SU-DHL-6 (cell line): ENCODE results near the gene AHRR.
"Not testable (repeated sequence)": the region's sequence is repeated elsewhere in the genome, so short reads cannot be mapped to it uniquely, and the experiment has no call there.

Experiments
- CTCF ChIP-seq: fragments of 200-600 bp; sonication (generic); IDR thresholded peaks from one replicate; pipeline ENCODE4 v1.5.1; 2017; ENCODE audit warnings: antibody characterized with exemption, mild to moderate bottlenecking, low read length, moderate library complexity; ENCODE audit not compliant: insufficient read depth, poor library complexity, severe bottlenecking
- EZH2phosphoT487 ChIP-seq: fragments of 200-600 bp; sonication (generic), shearing (Covaris generic); conservative IDR thresholded peaks from 2 replicates; pipeline ENCODE4 v1.6.1; 2018; ENCODE audit warnings: mild to moderate bottlenecking, antibody characterized with exemption, low read length, moderate library complexity, mixed read lengths

- TF ChIP-seq CTCF, EZH2phosphoT487: not testable (repeated sequence)
Measured at GRCh38 chr5:309831-310230, 11.7 kb upstream of the AHRR start.
